HepG2 (cell line): ENCODE measurements around the gene APC2. TPM values are rescaled to one million over a fixed set of nuclear protein-coding genes. Genes with fewer than 3 reads are reported as not detected.

Experiments
- ATAC-seq: fragments of 200-7000 bp; cut with Tn5 transposase; 3 replicates; pipeline ENCODE4 v1.9.1; 2020; ENCODE audit warnings: mild to moderate bottlenecking, moderate library complexity
- BruUV-seq: library from RNA; stranded (reverse); fragments of 400-500 nt; replicated peaks from 2 replicates; lab custom pipeline; 2021; lab: Mats Ljungman, UMichigan
- CTCF ChIA-PET: fragments of 300-600 bp; formaldehyde crosslinking; extraction: SDS; loops from one replicate; lab custom pipeline; 2021; ENCODE audit warnings: low total read pairs, inconsistent platforms, low intra/inter-chr PET ratio; lab: Yijun Ruan, JAX
- POLR2A ChIA-PET: fragments of 350-600 bp; sonication (Branson Sonifier 250); formaldehyde crosslinking; loops from one replicate; lab custom pipeline; 2020; ENCODE audit warnings: antibody characterized with exemption, inconsistent platforms; lab: Yijun Ruan, JAX
- DNase-seq: peaks from one replicate; pipeline ENCODE4 v3.0.0-alpha.2; 2015; ENCODE audit warnings: low spot score
- FAIRE-seq: peaks from 3 replicates; lab custom pipeline; 2011; peaks lifted over from hg19 to GRCh38; lab: Jason Lieb, UNC
- H2AFZ ChIP-seq: one replicate; pipeline ENCODE4 v1.6.1; 2011; ENCODE audit warnings: low read length, inconsistent platforms
- H3K27ac ChIP-seq: fragments of 300-600 bp; 3 replicates; pipeline ENCODE4 v1.8.0; 2011; ENCODE audit warnings: mixed run types, mild to moderate bottlenecking, mixed read lengths, low read length, inconsistent platforms; ENCODE audit not compliant: insufficient read depth; ENCODE audit errors: extremely low read length
- H3K27me3 ChIP-seq, 2 experiments: fragments of 200-600 bp in 1 of 2; 2 replicates in 1 of 2; 3 replicates in 1 of 2; pipeline versions ENCODE4 v1.6.0 to v1.8.0; 2011; ENCODE audit warnings: low read length in 2 of 2, mild to moderate bottlenecking in 2 of 2, moderate library complexity in 2 of 2, inconsistent platforms in 1 of 2; ENCODE audit not compliant: insufficient read depth in 2 of 2, control insufficient read depth in 1 of 2
- H3K36me3 ChIP-seq, 2 experiments: fragments of 200-600 bp in 1 of 2; replicated peaks in 1 of 2; 2 replicates in 1 of 2; 3 replicates in 1 of 2; pipeline versions ENCODE4 v1.5.1 to v1.8.0; 2011; ENCODE audit warnings: low read length in 2 of 2, inconsistent platforms in 1 of 2; ENCODE audit not compliant: insufficient read depth in 2 of 2, control insufficient read depth in 1 of 2
- H3K4me1 ChIP-seq: 2 replicates; pipeline ENCODE4 v1.5.1; 2012; ENCODE audit warnings: low read length, inconsistent platforms; ENCODE audit not compliant: insufficient read depth
- H3K4me2 ChIP-seq: 2 replicates; pipeline ENCODE4 v1.6.0; 2011; ENCODE audit warnings: low read depth, low read length, inconsistent platforms
- H3K4me3 ChIP-seq, 3 experiments: fragments of 200-600 bp in 1 of 3; sonication (generic), shearing (Covaris generic) in 1 of 3; replicated peaks in 1 of 3; 2 replicates each; pipeline ENCODE4 v1.5.1; 2011 to 2016; ENCODE audit warnings: low read length in 3 of 3, inconsistent platforms in 2 of 3, low read depth in 2 of 3, mild to moderate bottlenecking in 2 of 3, control low read depth in 1 of 3, mixed read lengths in 1 of 3; ENCODE audit not compliant: insufficient read depth in 1 of 3
- H3K79me2 ChIP-seq: one replicate; pipeline ENCODE4 v1.6.1; 2011; ENCODE audit warnings: low read length, inconsistent platforms; ENCODE audit not compliant: insufficient read depth
- H3K9ac ChIP-seq: 2 replicates; pipeline ENCODE4 v1.6.0; 2011; ENCODE audit warnings: mild to moderate bottlenecking, low read depth, low read length, inconsistent platforms; ENCODE audit not compliant: insufficient read depth
- H3K9me3 ChIP-seq: 2 replicates; pipeline ENCODE4 v1.5.1; 2012; ENCODE audit warnings: mild to moderate bottlenecking, low read length
- H4K20me1 ChIP-seq: 2 replicates; pipeline ENCODE4 v1.6.0; 2011; ENCODE audit warnings: inconsistent platforms, mild to moderate bottlenecking, low read length, moderate library complexity; ENCODE audit not compliant: insufficient read depth
- ARHGAP35 ChIP-seq: sonication (generic); formaldehyde crosslinking; IDR thresholded peaks from 2 replicates; pipeline ENCODE4 v1.9.0; 2022; ENCODE audit warnings: mild to moderate bottlenecking, inconsistent platforms, moderate library complexity, missing genetic modification reagents, borderline replicate concordance
- DR1 ChIP-seq: sonication (generic); formaldehyde crosslinking; IDR thresholded peaks from 2 replicates; pipeline ENCODE4 v1.8.0; 2021; ENCODE audit warnings: mild to moderate bottlenecking, missing genetic modification reagents, inconsistent platforms
- HDAC1 ChIP-seq: sonication (generic); formaldehyde crosslinking; IDR thresholded peaks from 2 replicates; pipeline ENCODE4 v1.5.1; 2020; ENCODE audit warnings: mild to moderate bottlenecking, missing genetic modification reagents
- HMGXB4 ChIP-seq, 2 experiments: sonication (generic) in 1 of 2; formaldehyde crosslinking in 1 of 2; IDR thresholded peaks; 2 replicates each; pipeline versions ENCODE4 v1.4.0 to v1.6.1; 2018 to 2020; ENCODE audit warnings: missing genetic modification reagents in 2 of 2, borderline replicate concordance in 1 of 2, low read depth in 1 of 2, mild to moderate bottlenecking in 1 of 2, missing biosample characterization in 1 of 2
- KDM2A ChIP-seq: sonication (generic); formaldehyde crosslinking; IDR thresholded peaks from 2 replicates; pipeline ENCODE4 v1.4.0; 2020; ENCODE audit warnings: low read depth, missing genetic modification reagents, borderline replicate concordance
- PHF8 ChIP-seq: sonication (generic); formaldehyde crosslinking; IDR thresholded peaks from 2 replicates; pipeline ENCODE4 v1.5.0; 2020; ENCODE audit warnings: missing genetic modification reagents
- RFX3 ChIP-seq: IDR thresholded peaks from 2 replicates; pipeline ENCODE4 v1.6.1; 2016; ENCODE audit warnings: missing biosample characterization, missing genetic modification reagents
- SIN3A ChIP-seq: IDR thresholded peaks from 2 replicates; pipeline ENCODE4 v1.6.1; 2011; ENCODE audit warnings: low read depth, mild to moderate bottlenecking, control low read depth, low read length, borderline replicate concordance
- SRY ChIP-seq: sonication (generic); formaldehyde crosslinking; IDR thresholded peaks from 2 replicates; pipeline ENCODE4 v1.8.0; 2022; ENCODE audit warnings: mild to moderate bottlenecking, missing genetic modification reagents
- TAF15 ChIP-seq: fragments of 200-400 bp; formaldehyde crosslinking; IDR thresholded peaks from one replicate; pipeline ENCODE4 v1.6.1; 2018; ENCODE audit warnings: mild to moderate bottlenecking, low read depth, low read length; ENCODE audit not compliant: poor library complexity, severe bottlenecking
- ZBTB2 ChIP-seq: sonication (generic); formaldehyde crosslinking; IDR thresholded peaks from 2 replicates; pipeline ENCODE4 v1.8.0; 2022; ENCODE audit warnings: low read depth, missing genetic modification reagents
- ZBTB20 ChIP-seq: sonication (generic); formaldehyde crosslinking; IDR thresholded peaks from 2 replicates; pipeline ENCODE4 v1.8.1; 2023; ENCODE audit warnings: missing genetic modification reagents, low read depth, mild to moderate bottlenecking, borderline replicate concordance
- ZMYM4 ChIP-seq: sonication (generic); formaldehyde crosslinking; IDR thresholded peaks from 2 replicates; pipeline ENCODE4 v1.8.1; 2023; ENCODE audit warnings: mild to moderate bottlenecking, missing genetic modification reagents
- ZNF10 ChIP-seq: sonication (generic); formaldehyde crosslinking; IDR thresholded peaks from 2 replicates; pipeline ENCODE4 v1.4.0; 2020; ENCODE audit warnings: mild to moderate bottlenecking, low read depth, missing genetic modification reagents, borderline replicate concordance
- ZNF205 ChIP-seq: IDR thresholded peaks from 2 replicates; pipeline ENCODE4 v1.6.1; 2018; ENCODE audit warnings: missing biosample characterization, missing genetic modification reagents
- ZNF614 ChIP-seq: IDR thresholded peaks from 2 replicates; pipeline ENCODE4 v1.6.1; 2018; ENCODE audit warnings: missing biosample characterization, missing genetic modification reagents, inconsistent platforms, borderline replicate concordance
- ZNF777 ChIP-seq: sonication (generic); formaldehyde crosslinking; IDR thresholded peaks from 2 replicates; pipeline ENCODE4 v1.4.0; 2020; ENCODE audit warnings: missing genetic modification reagents
- ZNF788 ChIP-seq: sonication (generic); formaldehyde crosslinking; IDR thresholded peaks from 2 replicates; pipeline ENCODE4 v1.5.0; 2020; ENCODE audit warnings: mild to moderate bottlenecking, missing genetic modification reagents, borderline replicate concordance
- ZNF83 ChIP-seq: sonication (generic); formaldehyde crosslinking; IDR thresholded peaks from 2 replicates; pipeline ENCODE4 v1.4.0; 2020; ENCODE audit warnings: missing genetic modification reagents, mild to moderate bottlenecking, borderline replicate concordance
- WGBS: methylation state at CpG from one replicate; pipeline ENCODE4 v1.1.6; 2017; ENCODE audit warnings: low lambda C conversion rate; 5-methylcytosine and 5-hydroxymethylcytosine counted together
- in situ Hi-C: cut with HindIII; loops from 2 replicates; pipeline ENCODE4 v1.10.0; 2017; ENCODE audit warnings: low pct_unique_long_range_greater_than_20kb; ENCODE audit not compliant: extremely low pct_ligation_motif_present
- intact Hi-C: fragments of 100-400 bp; cut with micrococcal nuclease; formaldehyde crosslinking; loops from one replicate; pipeline ENCODE4 v1.10.0; 2022; ENCODE audit not compliant: unreplicated experiment
- polyA plus RNA-seq, 8 experiments: library from polyadenylated mRNA; depleted of rRNA in 3 of 8; stranded (reverse) in 7 of 8; unstranded in 1 of 8; fragments of >200 nt; fragmentation: Illumina TruSeq in 4 of 8; extraction: Trizol in 4 of 8; gene quantifications; 2 replicates each; pipeline versions ENCODE4 v1.2.1 to v1.2.3, GENCODE V29; 2011 to 2016; ENCODE audit warnings: low read depth in 4 of 8, missing spikeins in 1 of 8, mixed read lengths in 1 of 8; ENCODE audit not compliant: insufficient read depth in 1 of 8
- total RNA-seq, 5 experiments: library from RNA; depleted of rRNA; stranded (reverse); fragments of >200 nt; fragmentation: Illumina TruSeq; extraction: Trizol; gene quantifications; 2 replicates each; pipeline ENCODE4 v1.2.3, GENCODE V29; 2016; ENCODE audit warnings: low read depth in 1 of 5
- TF ChIP-seq, protein P1 (sequence below): sonication (generic); formaldehyde crosslinking; IDR thresholded peaks from 2 replicates; pipeline ENCODE4 v1.4.0; 2020; ENCODE audit warnings: missing genetic modification reagents

Gene APC2
- total and polyA plus RNA-seq, 2 of the 13 experiments (the other 11 are each of a cell fraction or from before 2014, with no cell fraction given), result 0.08 to 0.22 TPM

DNA sequence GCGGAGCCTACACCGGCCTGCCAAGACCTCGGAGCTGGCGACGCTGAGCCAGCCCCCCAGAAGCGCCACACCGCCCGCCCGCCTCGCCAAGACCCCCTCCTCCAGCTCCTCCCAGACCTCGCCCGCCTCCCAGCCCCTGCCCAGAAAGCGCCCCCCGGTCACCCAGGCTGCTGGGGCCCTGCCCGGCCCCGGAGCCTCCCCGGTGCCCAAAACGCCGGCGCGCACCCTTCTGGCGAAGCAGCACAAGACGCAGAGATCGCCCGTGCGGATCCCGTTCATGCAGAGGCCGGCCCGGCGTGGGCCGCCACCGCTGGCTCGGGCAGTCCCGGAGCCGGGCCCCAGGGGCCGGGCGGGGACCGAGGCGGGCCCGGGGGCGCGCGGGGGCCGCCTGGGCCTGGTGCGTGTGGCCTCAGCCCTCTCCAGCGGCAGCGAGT is 18.9 kb downstream of the APC2 start:
- DNase-seq, result no peak
- Histone ChIP-seq H4K20me1 (peaks cover 12% of the 10 kb centered on the region), H3K27ac (no peak overlapping the region), H3K36me3 (no peaks in the 10 kb centered on the region; a peak in 1 of 5 replicates), H3K4me1 (peaks cover 25% of the 10 kb centered on the region), H3K79me2 (no peaks in the 10 kb centered on the region), H3K9ac (0 out of 2 replicates have a peak overlapping the region, but pooled peaks have one; percentile 43), H3K4me2 (peak overlapping the region; percentile 76), H2AFZ (no peak overlapping the region), H3K9me3 (no peaks in the 10 kb centered on the region), H3K27me3 (no peaks in the 10 kb centered on the region), H3K4me3 (peak overlapping the region; percentile 45 to 69 (median 55); a peak in 4 of 6 replicates)
- 2% methylated on average over 9 of the region's 47 CpGs for whole genome bisulfite sequencing
- no peak for FAIRE-seq
- ChIA-PET CTCF (no interaction called here), POLR2A (interaction anchor here (0.8 to 3.6 kb wide), 4 partner anchors 13 to 200 kb away, joined by 3 to 19 read pairs (median 4); partner anchors contain the start of genes CIRBP, PCSK4 and REEP6)
- intact Hi-C loops, result no loop called here
- ATAC-seq, result peak; percentile 13
- BruUV-seq, result no TSS peak
- in situ Hi-C loops, result no loop called here
- TF ChIP-seq DR1 (CRISPR knock-in tag) (no peak), ZNF788 (CRISPR knock-in tag) (no peak), HMGXB4 (CRISPR knock-in tag; IDR thresholded peaks at IDR 0.05; ENCODE audit: borderline replicate concordance in 1 of 2, low read depth in 1 of 2) (peak in 1 of 2 experiments; percentile 67; a peak in 1 of 4 replicates), KDM2A (CRISPR knock-in tag) (0 out of 2 replicates have a peak, but pooled peaks have one; percentile 26), SRY (CRISPR knock-in tag) (0 out of 2 replicates have a peak, but pooled peaks have one; percentile 50), SIN3A (no peak), ARHGAP35 (CRISPR knock-in tag) (no peak), ZNF614 (CRISPR knock-in tag) (no peak), TAF15 (no peak), PHF8 (peak; percentile 36; the same call in 1 of the 2 replicates), ZNF83 (no peak), ZNF10 (no peak), ZNF777 (no peak), ZBTB20 (CRISPR knock-in tag) (no peak), RFX3 (no peak), HDAC1 (CRISPR knock-in tag) (0 out of 2 replicates have a peak, but pooled peaks have one; percentile 20), ZMYM4 (no peak), ZNF205 (CRISPR knock-in tag) (no peak), ZBTB2 (CRISPR knock-in tag) (peak; percentile 29; the same call in 1 of the 2 replicates)
- TF ChIP-seq, protein P1, sequence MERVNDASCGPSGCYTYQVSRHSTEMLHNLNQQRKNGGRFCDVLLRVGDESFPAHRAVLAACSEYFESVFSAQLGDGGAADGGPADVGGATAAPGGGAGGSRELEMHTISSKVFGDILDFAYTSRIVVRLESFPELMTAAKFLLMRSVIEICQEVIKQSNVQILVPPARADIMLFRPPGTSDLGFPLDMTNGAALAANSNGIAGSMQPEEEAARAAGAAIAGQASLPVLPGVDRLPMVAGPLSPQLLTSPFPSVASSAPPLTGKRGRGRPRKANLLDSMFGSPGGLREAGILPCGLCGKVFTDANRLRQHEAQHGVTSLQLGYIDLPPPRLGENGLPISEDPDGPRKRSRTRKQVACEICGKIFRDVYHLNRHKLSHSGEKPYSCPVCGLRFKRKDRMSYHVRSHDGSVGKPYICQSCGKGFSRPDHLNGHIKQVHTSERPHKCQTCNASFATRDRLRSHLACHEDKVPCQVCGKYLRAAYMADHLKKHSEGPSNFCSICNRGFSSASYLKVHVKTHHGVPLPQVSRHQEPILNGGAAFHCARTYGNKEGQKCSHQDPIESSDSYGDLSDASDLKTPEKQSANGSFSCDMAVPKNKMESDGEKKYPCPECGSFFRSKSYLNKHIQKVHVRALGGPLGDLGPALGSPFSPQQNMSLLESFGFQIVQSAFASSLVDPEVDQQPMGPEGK, result peak; percentile 27
